Measurements from ENCODE around the gene TRMT2A. TPM values are rescaled to one million over a fixed set of nuclear protein-coding genes. Genes with fewer than 3 reads are reported as not detected.

TRMT2A gene
- total RNA-seq, 4 donors from 2014 or later = 16.9 to 38.0 (median 28.2) TPM

- DNase-seq (no peak), ATAC-seq (no peak)
- no peaks in the 10 kb centered on the region for H3K9me3 ChIP-seq
- intact Hi-C loops (cut with DNase I; ENCODE audit: low total_unique reads) (no loop called here), in situ Hi-C loops (cut with MboI; ENCODE audit: low sequenced_read_pairs in 4 of 4) (no loop called here)
- no peaks in the 10 kb centered on the region for H3K27me3 ChIP-seq
- no peak overlapping the region for H3K4me3 ChIP-seq
- no peaks in the 10 kb centered on the region for H3K4me1 ChIP-seq
- TF ChIP-seq CTCF (IDR thresholded peaks at IDR 0.05 in 4 of 5, conservative IDR thresholded peaks at IDR 0.05 in 1 of 5) (no peak), POLR2A (IDR thresholded peaks at IDR 0.05) (no peak)
- H3K27ac ChIP-seq = no peak overlapping the region
- peaks cover 0 to 9% of the 10 kb centered on the region in 2 donors for H3K36me3 ChIP-seq
Observed at GRCh38 chr22:20146777-20147176, 29.8 kb upstream of the TRMT2A start.

- Histone ChIP-seq H3K27me3 (no peaks in the 10 kb centered on the region), H3K4me3 (no peak overlapping the region), H3K9me3 (no peaks in the 10 kb centered on the region), H3K36me3 (peaks cover 0 to 9% of the 10 kb centered on the region in 2 donors), H3K27ac (no peak overlapping the region), H3K4me1 (no peaks in the 10 kb centered on the region)
- no peak for DNase-seq
- intact Hi-C loops (cut with DNase I; ENCODE audit: low total_unique reads) = no loop called here
- in situ Hi-C loops (cut with MboI; ENCODE audit: low sequenced_read_pairs in 4 of 4) = no loop called here
- no peak for ATAC-seq
- TF ChIP-seq POLR2A (IDR thresholded peaks at IDR 0.05) (no peak), CTCF (IDR thresholded peaks at IDR 0.05 in 4 of 5, conservative IDR thresholded peaks at IDR 0.05 in 1 of 5) (no peak)
Observed at GRCh38 chr22:20145832-20146223, 28.8 kb upstream of the TRMT2A start.

GRCh38 chr22:20145206-20145831, 28.3 kb upstream of the TRMT2A start:
- no peaks in the 10 kb centered on the region for H3K9me3 ChIP-seq
- H3K27me3 ChIP-seq = no peaks in the 10 kb centered on the region
- no peaks in the 10 kb centered on the region for H3K4me1 ChIP-seq
- TF ChIP-seq CTCF (IDR thresholded peaks at IDR 0.05 in 4 of 5, conservative IDR thresholded peaks at IDR 0.05 in 1 of 5) (no peak), POLR2A (IDR thresholded peaks at IDR 0.05) (no peak)
- H3K4me3 ChIP-seq = no peak overlapping the region
- ATAC-seq (no peak), DNase-seq (no peak)
- intact Hi-C loops (cut with DNase I; ENCODE audit: low total_unique reads) (no loop called here), in situ Hi-C loops (cut with MboI; ENCODE audit: low sequenced_read_pairs in 4 of 4) (no loop called here)
- no peak overlapping the region for H3K27ac ChIP-seq
- peaks cover 0 to 9% of the 10 kb centered on the region in 2 donors for H3K36me3 ChIP-seq

- no peak overlapping the region for H3K27ac ChIP-seq
- in situ Hi-C loops (cut with MboI; ENCODE audit: low sequenced_read_pairs in 4 of 4) (no loop called here), intact Hi-C loops (cut with DNase I; ENCODE audit: low total_unique reads) (no loop called here)
- peaks cover 0 to 9% of the 10 kb centered on the region in 2 donors for H3K36me3 ChIP-seq
- no peak for TF ChIP-seq POLR2A (IDR thresholded peaks at IDR 0.05)
- no peak for TF ChIP-seq CTCF (IDR thresholded peaks at IDR 0.05 in 4 of 5, conservative IDR thresholded peaks at IDR 0.05 in 1 of 5)
- no peaks in the 10 kb centered on the region for H3K4me1 ChIP-seq
- no peaks in the 10 kb centered on the region for H3K9me3 ChIP-seq
- ATAC-seq = no peak
- H3K27me3 ChIP-seq = no peaks in the 10 kb centered on the region
- DNase-seq = no peak
- H3K4me3 ChIP-seq = no peak overlapping the region
Observed at GRCh38 chr22:20143883-20144665, 27.0 kb upstream of the TRMT2A start.
